Thyroid gland (tissue), 4 donors: ENCODE results near the gene SASH1. TPM values are rescaled to one million over a fixed set of nuclear protein-coding genes. Genes with fewer than 3 reads are reported as not detected.

ENCODE experiments used
- DNase-seq, 2 donors: peaks; one replicate each; pipeline ENCODE4 v3.0.0-alpha.2; 2019
- H3K27ac ChIP-seq, 3 donors: fragments of 200-600 bp; sonication (generic); 1 replicate in 2 of 3; 2 replicates in 1 of 3; pipeline ENCODE4 v1.5.1; 2016 to 2019; ENCODE audit warnings: mild to moderate bottlenecking in 1 of 3, moderate library complexity in 1 of 3
- H3K27me3 ChIP-seq: fragments of 200-600 bp; sonication (generic); one replicate; pipeline ENCODE4 v1.5.1; 2019
- H3K36me3 ChIP-seq, 2 donors: fragments of 200-600 bp; sonication (generic); one replicate each; pipeline ENCODE4 v1.5.1; 2016 to 2019
- H3K4me1 ChIP-seq, 2 donors: fragments of 200-600 bp; sonication (generic); one replicate each; pipeline ENCODE4 v1.5.1; 2017 to 2019
- H3K4me3 ChIP-seq, 3 donors: fragments of 200-600 bp; sonication (generic); replicated peaks in 1 of 3; 1 replicate in 2 of 3; 2 replicates in 1 of 3; pipeline ENCODE4 v1.5.1; 2016; ENCODE audit warnings: mild to moderate bottlenecking in 1 of 3
- H3K9me3 ChIP-seq: fragments of 200-600 bp; sonication (generic); one replicate; pipeline ENCODE4 v1.5.1; 2017
- CTCF ChIP-seq, 6 experiments: fragments of 200-600 bp in 3 of 6; fragments of 450-650 bp in 3 of 6; sonication (generic) in 3 of 6; IDR thresholded peaks; one replicate each; pipeline ENCODE4 v1.5.1; 2016 to 2019; ENCODE audit warnings: antibody characterized with exemption in 6 of 6, mild to moderate bottlenecking in 2 of 6, inconsistent platforms in 1 of 6, moderate library complexity in 1 of 6
- POLR2A ChIP-seq, 2 donors: fragments of 450-650 bp; IDR thresholded peaks; one replicate each; pipeline ENCODE4 v1.6.1; 2017; ENCODE audit warnings: antibody characterized with exemption in 2 of 2, mild to moderate bottlenecking in 2 of 2, moderate library complexity in 1 of 2
- WGBS, 2 donors: methylation state at CpG; one replicate each; pipeline ENCODE4 v1.1.5; 2017; 5-methylcytosine and 5-hydroxymethylcytosine counted together
- intact Hi-C: fragments of 100-400 bp; cut with DNase I; formaldehyde crosslinking; loops from one replicate; pipeline ENCODE4 v1.15.1; 2023
- total RNA-seq, 4 donors: library from RNA; depleted of rRNA; stranded (reverse); fragments of >200 nt; gene quantifications; one replicate each; pipeline ENCODE4 v1.2.3, GENCODE V29; 2016

Gene SASH1
- total RNA-seq, 4 donors from 2014 or later = 154 to 235 (median 190) TPM

- H3K36me3 ChIP-seq = no peaks in the 10 kb centered on the region
- DNase-seq = peak; percentile 51 to 52
- H3K4me3 ChIP-seq = peak overlapping the region in 1 of 3 donors; percentile 6
- H3K9me3 ChIP-seq = no peaks in the 10 kb centered on the region
- TF ChIP-seq CTCF (IDR thresholded peaks at IDR 0.05) (no peak), POLR2A (IDR thresholded peaks at IDR 0.05) (peak in 1 of 2 donors; percentile 60)
- intact Hi-C loops = loop anchor here (10.0 kb wide), 1 partner anchor 120 kb away; no protein-coding TSS in a partner anchor
- peak overlapping the region; percentile 95 to 97 (median 96) for H3K27ac ChIP-seq
- WGBS, 2 donors = 21 to 26% methylated on average over 1 of the region's 1 CpG
- H3K4me1 ChIP-seq = peaks cover 49 to 53% of the 10 kb centered on the region in 2 donors
- no peaks in the 10 kb centered on the region for H3K27me3 ChIP-seq
Observed at GRCh38 chr6:148345176-148345575, 2.5 kb downstream of the SASH1 start.

- Histone ChIP-seq H3K36me3 (no peaks in the 10 kb centered on the region), H3K27ac (peak overlapping the region; percentile 95 to 97 (median 96)), H3K4me1 (peaks cover 50 to 57% of the 10 kb centered on the region in 2 donors), H3K27me3 (no peaks in the 10 kb centered on the region), H3K9me3 (no peaks in the 10 kb centered on the region), H3K4me3 (peak overlapping the region in 1 of 3 donors; percentile 6)
- no peak for DNase-seq
- intact Hi-C loops = loop anchor here (10.0 kb wide), 1 partner anchor 119 kb away; no protein-coding TSS in a partner anchor
- no peak for TF ChIP-seq POLR2A (IDR thresholded peaks at IDR 0.05)
- no peak for TF ChIP-seq CTCF (IDR thresholded peaks at IDR 0.05)
- WGBS, 2 donors = 58 to 66% methylated on average over 4 of the region's 4 CpGs
Observed at GRCh38 chr6:148345578-148345977, 2.9 kb downstream of the SASH1 start.

GRCh38 chr6:148346681-148347440 lies 4.2 kb downstream of the SASH1 start:
- Histone ChIP-seq H3K4me1 (peaks cover 50 to 54% of the 10 kb centered on the region in 2 donors), H3K9me3 (no peaks in the 10 kb centered on the region), H3K4me3 (no peak overlapping the region), H3K36me3 (no peaks in the 10 kb centered on the region), H3K27ac (peak overlapping the region; percentile 6 to 97 (median 96)), H3K27me3 (no peaks in the 10 kb centered on the region)
- WGBS, 2 donors = 51 to 60% methylated on average over 6 of the region's 6 CpGs
- intact Hi-C loops = loop anchor here (10.0 kb wide), 1 partner anchor 118 kb away; no protein-coding TSS in a partner anchor
- TF ChIP-seq POLR2A (IDR thresholded peaks at IDR 0.05) = no peak
- no peak for TF ChIP-seq CTCF (IDR thresholded peaks at IDR 0.05)
- DNase-seq = no peak

GRCh38 chr6:148347441-148348054 lies 4.9 kb downstream of the SASH1 start:
- peak overlapping the region in 2 of 3 donors; percentile 96 to 97 for H3K27ac ChIP-seq
- no peaks in the 10 kb centered on the region for H3K9me3 ChIP-seq
- no peak for TF ChIP-seq CTCF (IDR thresholded peaks at IDR 0.05)
- TF ChIP-seq POLR2A (IDR thresholded peaks at IDR 0.05) = no peak
- H3K4me3 ChIP-seq = no peak overlapping the region
- intact Hi-C loops = loop anchor here (10.0 kb wide), 1 partner anchor 117 kb away; no protein-coding TSS in a partner anchor
- H3K4me1 ChIP-seq = peaks cover 49 to 59% of the 10 kb centered on the region in 2 donors
- no peaks in the 10 kb centered on the region for H3K27me3 ChIP-seq
- H3K36me3 ChIP-seq = no peaks in the 10 kb centered on the region
- DNase-seq = peak in 1 of 2 donors; percentile 20
- WGBS, 2 donors = 62 to 66% methylated on average over 4 of the region's 4 CpGs
